Muscle of back (tissue), 11 donors: Measurements from ENCODE around the gene MRPL20. TPM values are rescaled to one million over a fixed set of nuclear protein-coding genes. Genes with fewer than 3 reads are reported as not detected.
"Not testable (repeated sequence)": the region's sequence is repeated elsewhere in the genome, so short reads cannot be mapped to it uniquely, and the experiment has no call there.

Source experiments
- DNase-seq, 3 donors: peaks; one replicate each; pipeline versions ENCODE4 v3.0.0 to v3.0.0-alpha.2; 2013
- polyA plus RNA-seq, 10 donors: library from polyadenylated mRNA; unstranded; fragments of 120-200 nt; gene quantifications; one replicate each; pipeline ENCODE4 v1.2.1, GENCODE V29; 2013; ENCODE audit not compliant: insufficient read length in 10 of 10

The MRPL20 gene
- polyA plus RNA-seq, 10 donors = 93.2 to 116 (median 110) TPM

DNA sequence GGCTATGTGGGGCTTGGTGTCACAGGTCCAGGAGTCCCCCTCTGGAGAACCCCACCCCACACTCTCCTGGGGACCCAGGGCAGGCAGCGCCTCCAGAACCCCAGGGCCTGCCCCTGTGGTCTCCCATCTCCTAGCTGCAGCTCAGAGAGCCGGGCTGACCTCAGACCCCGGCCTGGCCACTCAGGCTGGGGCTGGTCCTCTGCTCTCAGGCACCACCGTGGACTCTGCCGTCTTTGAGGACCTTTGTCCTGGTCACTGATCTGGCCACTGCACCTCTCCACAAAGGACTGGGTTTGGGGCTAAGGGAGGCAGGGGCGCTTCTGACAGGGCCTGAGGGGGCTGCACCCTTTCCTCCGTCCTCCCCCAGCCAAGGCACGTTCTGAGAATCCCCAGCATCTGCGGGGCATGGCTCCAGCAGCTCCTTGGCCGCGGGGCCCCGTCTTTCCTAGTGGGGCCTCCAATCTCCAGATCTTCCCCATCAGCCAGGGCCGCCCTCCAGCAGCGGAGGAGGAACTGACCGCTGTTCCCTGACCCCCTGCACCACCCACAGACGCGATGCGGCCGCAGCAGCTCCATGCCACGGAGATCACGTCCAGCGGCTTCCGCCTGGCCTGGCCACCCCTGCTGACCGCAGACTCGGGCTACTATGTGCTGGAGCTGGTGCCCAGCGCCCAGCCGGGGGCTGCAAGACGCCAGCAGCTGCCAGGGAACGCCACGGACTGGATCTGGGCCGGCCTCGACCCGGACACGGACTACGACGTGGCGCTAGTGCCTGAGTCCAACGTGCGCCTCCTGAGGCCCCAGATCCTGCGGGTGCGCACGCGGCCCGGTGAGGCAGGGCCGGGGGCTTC lies 31.7 kb upstream of the MRPL20 start:
- DNase-seq = peak in 1 of 3 donors; percentile 81

DNA sequence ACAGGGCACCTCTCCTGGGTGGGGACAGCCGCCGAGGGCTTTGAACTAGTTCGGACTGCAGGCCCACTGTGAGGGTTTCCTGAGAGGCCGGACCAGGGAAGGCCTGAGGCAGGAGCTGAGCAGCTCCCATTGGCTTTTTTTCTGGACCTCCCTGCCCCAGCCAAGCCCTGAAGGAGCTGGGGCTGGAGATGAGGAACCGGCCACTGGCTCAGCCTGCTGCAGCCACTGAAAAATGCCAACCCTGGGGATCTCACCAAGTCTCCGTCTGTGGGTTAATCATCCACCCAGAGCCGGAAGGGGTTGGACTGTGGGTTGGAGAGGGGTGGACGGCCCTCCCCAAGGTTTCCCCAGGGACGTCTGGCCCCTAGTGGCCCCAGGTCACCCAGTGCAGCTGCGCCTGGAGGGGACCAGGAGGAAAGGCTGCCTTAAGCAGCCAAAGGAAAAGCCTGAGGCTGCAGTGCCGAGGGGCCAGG lies 30.8 kb upstream of the MRPL20 start:
- peak in 1 of 3 donors; percentile 23 for DNase-seq

DNA sequence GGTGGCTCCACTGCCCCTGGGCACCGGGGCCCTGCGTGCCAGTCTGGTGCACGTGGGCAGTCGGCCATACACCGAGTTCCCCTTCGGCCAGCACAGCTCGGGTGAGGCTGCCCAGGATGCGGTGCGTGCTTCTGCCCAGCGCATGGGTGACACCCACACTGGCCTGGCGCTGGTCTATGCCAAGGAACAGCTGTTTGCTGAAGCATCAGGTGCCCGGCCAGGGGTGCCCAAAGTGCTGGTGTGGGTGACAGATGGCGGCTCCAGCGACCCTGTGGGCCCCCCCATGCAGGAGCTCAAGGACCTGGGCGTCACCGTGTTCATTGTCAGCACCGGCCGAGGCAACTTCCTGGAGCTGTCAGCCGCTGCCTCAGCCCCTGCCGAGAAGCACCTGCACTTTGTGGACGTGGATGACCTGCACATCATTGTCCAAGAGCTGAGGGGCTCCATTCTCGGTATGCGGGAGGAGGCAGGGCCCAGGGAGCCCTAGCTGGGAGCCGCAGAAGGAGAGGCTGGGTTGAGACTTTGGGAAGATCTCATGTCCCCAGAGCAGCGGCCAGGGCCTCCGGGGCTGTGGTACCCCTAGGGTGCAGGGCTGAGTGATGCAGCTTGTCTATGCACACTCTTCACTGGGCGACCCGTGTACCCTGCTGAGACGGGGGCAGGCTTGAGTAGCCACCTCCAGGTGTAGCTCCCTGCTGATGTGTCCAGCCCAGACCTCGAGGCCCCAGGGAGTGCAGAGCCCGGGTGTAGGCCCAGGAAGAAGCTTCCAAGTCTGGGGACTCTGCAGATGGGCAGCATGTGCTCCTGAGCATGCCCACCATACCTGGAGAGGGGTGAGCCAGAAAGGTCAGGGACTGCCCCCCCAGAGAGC lies 30.2 kb upstream of the MRPL20 start:
- DNase-seq = peak in 1 of 3 donors; percentile 4

DNA sequence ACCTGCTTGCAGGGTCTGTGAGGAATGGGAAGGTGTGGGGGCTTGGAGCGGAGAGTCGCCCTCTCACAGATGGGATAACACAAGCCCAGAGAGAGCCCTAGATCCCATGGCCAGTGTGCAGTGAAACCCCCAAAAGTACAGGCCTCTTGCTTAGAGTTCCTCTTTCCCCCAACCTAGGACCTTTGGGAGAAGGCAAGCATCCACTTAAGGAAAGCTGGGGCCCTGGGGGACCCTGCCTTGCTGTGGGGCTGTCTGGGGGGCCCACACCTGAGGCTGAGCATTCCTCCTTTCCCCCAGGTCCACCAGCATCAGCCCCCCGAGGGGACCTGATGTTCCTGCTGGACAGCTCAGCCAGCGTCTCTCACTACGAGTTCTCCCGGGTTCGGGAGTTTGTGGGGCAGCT lies 29.5 kb upstream of the MRPL20 start:
- no peak for DNase-seq

DNA sequence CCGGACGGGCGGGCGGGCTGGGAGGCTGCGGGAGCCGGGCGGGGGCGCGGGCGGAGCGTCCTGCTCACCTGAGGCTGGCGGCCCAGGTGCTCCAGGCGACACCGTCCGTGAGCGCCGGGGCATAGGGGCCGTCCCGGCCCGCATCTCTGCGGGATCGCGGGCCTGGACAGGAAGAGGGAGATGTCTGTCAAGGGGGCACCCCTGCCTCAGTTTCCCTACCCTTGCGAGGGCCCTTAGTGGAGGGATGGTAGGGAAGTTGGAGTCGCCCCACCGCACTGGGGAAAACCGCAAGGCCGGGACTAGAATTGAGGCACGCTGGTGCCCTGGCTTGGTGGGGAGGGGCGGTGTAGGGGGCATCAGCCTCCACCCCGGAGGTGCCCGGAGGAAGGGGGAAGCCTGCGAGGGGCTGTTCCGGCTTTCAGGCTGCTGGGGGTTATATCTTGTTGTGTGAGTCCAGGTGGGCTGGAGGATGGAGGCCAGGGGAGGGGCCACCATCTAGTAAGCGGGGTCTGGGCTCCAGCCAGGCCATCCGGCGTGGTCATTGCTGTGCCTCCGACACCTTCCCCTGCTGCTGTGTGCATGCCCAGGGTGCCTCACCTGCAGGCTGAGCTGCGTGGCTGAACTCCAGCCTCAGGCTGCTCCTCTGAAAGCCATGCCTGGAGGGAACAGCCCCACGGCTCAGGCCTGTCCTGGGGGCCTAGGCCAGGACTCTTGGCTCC lies 29.0 kb upstream of the MRPL20 start:
- no peak for DNase-seq

DNA sequence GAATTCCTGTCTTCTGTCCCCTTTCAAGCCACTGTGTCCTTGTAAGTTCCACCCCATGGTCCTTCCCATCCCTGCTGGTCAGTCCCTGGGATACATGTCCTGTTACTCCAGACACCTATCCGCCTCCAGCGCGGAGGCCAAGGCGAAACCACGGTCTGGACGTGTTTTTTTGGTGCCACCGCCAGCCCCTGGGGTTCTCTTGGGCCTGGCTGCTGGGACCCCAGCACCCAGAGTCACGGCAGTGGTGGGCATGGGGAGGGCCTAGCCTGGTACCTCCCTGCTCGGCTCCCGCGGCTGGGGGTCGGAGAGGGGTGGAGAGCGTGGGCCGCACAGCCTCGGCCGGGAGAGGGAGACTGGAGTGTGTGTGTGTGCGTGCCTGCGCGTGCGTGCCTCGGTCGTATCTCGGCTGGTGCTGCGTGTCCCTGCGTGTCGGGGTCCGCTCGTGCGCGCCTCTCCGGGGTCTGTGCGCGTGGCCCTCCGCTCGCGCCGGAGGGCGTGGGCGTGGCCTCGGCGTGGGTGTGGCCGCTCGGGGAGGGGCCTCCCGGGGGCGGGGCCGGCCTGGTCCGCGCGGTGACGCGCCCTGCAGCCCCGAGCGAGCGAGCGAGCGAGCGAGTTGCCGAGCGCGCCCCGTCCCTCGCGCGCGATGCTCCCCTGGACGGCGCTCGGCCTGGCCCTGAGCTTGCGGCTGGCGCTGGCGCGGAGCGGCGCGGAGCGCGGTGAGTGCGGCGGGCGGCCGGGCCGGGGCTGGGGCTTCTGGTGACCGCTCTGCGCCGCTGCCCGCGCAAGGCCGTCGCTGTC lies 28.2 kb upstream of the MRPL20 start, which contains the start of gene VWA1:
Gene VWA1, plus strand, starts transcription at position 585 of the 798 bp plus-strand sequence. Its CDS starts 59 bp downstream, at position 644.
- peak in 2 of 3 donors; percentile 85 to 90 for DNase-seq

DNA sequence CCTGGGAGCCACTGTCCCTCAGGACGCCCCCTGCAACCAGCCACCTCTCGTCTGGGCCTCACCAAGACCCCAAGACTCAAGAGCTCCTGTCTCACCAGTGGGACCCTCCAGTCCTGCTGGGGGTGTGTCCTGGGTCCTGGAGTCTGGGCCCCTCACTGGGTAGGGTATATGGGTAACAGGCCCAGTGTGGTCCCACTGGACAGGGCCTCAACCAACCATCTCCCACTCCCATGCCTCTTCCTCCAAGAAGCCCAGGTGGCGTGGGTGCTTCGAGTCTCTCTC lies 27.7 kb upstream of the MRPL20 start:
- no peak for DNase-seq

DNA sequence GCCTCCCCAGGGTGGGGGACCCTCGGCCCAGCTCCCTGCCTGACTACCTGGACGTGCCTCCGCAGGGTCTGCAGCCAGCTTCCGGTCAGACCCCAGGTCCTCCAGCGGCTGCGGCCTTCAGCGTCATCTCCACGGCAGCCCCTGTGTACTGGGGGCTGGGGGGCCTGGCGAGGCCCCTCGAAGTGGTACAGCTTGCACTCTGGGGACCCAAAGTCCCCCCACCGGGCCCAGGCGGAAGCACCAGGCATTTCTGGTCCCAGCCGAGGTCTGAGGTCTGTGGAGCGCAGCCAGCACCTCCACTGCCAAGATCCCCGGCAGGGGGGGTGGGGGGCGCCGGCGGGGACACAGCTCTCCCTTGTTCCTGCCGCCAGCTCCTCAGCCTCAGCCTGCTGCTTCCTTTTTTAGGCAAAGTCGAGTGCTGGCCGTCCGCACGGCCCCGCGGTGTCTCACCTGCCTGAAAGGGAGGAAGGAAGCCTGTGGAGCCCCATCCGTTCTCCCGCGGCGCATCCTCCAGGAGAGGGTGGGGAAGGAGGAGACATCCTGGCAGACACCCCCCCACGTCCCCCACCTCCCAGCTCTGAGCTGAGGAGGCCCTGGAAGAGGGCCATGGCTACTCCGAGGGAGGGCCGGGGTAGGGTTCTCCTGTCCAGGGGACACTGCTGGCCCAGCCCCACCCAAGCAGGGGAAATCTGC lies 27.2 kb upstream of the MRPL20 start:
- DNase-seq = peak in 2 of 3 donors; percentile 63 to 83

DNA sequence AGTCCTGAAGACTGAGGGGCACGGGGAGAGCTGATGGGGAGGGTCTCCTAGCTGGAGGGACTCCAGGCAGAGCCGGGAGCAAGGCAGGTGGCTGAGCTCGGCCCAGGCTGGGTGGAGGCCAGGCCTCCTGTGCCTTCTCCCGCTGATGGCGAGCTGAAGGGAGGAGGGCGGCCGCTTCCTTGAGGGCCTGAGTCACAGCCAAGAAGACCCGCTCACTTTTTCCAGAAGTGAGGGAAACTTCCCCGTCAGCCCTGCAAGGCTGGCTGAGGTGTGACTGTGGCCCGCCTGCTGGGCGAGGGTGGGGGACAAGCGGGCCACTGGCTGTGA lies 26.7 kb upstream of the MRPL20 start:
- DNase-seq = peak in 2 of 3 donors; percentile 82 to 88

DNA sequence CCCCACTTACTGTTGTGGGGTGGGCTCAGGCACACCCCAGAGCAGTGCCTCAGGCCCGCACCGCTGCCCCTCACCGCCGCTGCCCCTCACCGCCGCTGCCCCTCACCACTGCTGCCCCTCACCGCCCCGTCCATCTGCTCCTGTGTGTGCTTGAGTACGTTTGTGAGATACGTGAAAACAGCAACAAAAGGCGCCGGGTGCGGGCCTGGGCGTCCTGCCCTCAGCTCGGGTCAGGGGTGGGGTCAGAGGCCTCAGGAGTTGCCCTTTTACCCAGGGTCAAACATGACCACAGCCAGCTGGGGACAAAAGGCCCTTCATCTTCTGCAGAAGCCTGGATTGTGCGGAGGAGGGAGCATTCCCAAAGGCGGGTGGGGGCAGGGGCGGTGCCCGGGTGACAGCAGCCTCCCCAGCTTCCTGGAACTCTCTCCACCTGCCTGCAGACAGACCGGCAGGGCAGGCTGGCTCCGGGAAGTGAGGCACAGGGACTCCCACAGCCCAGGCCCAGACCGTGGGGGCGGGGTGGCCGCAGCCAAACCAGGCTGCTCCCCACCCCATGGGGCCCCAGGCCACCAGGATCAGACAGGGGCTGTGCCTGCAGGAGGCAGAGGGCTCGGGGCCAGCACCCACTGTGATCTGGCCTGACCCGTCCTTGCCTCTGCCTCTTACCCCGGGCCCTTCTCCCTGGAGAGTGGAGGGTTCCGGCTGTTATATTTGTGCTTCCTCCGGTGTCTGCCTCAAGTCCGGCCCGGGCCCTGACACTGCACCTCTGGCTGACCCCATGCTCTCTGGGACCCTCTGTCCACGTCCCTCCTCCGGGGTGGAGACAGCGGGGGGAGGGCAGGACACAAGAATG lies 26.1 kb upstream of the MRPL20 start:
- DNase-seq = peak in 1 of 3 donors; percentile 75

DNA sequence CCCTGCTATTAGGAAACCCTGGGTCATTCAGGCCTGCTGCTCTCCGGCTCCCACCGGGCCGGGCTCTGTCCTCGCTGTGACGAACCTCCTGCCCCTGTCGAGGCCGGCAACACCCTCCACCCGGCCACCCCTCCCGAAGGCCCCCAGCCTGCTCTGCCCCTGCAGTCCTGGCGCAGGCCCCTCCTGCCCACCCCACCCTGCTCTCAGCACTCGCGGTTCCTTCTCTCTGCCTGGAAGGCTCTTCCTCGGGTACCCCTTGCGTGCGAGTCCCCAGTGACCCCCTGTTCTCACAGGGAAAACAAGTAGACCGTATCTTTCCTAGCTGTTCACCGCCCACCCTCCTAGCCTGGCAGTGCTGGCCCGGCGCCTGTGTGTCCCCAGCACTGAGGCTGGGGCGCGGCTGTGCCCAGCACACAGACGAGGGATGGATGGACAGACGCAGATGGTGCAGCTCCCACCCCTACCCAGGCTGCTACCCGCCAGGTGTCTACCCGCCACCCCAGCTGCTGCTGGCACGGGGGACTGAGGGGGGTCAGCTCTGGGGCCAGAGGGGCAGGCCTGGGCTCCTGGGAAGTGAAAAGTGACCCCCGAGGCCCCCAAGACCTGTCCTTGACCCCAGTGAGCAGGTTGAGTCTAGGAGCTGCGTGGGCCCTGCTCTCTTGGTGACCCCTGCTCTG lies 25.3 kb upstream of the MRPL20 start:
- peak in 2 of 3 donors; percentile 64 to 82 for DNase-seq

DNA sequence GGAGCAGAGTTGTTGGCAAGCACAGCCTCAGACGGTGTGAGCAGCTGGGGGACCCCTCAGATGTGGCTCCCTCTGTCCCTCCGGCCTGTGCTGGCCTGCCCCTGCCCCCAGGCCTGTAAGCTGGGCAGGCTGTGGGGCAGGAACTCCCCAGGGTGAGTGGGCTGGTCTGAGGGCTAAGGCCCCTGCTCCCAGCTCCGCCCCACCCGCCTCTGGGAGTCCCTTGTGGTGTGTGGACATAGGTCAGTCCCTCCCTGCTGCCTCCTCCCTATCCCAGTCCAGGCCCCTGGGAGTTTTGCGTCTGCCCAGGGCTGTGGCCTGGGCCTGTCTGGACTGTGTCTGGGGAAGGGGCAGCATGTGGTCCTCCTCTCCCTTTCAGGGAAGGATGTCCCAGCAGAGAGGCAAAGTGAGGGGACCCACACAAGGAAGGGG lies 24.8 kb upstream of the MRPL20 start:
- peak in 1 of 3 donors; percentile 69 for DNase-seq

DNA sequence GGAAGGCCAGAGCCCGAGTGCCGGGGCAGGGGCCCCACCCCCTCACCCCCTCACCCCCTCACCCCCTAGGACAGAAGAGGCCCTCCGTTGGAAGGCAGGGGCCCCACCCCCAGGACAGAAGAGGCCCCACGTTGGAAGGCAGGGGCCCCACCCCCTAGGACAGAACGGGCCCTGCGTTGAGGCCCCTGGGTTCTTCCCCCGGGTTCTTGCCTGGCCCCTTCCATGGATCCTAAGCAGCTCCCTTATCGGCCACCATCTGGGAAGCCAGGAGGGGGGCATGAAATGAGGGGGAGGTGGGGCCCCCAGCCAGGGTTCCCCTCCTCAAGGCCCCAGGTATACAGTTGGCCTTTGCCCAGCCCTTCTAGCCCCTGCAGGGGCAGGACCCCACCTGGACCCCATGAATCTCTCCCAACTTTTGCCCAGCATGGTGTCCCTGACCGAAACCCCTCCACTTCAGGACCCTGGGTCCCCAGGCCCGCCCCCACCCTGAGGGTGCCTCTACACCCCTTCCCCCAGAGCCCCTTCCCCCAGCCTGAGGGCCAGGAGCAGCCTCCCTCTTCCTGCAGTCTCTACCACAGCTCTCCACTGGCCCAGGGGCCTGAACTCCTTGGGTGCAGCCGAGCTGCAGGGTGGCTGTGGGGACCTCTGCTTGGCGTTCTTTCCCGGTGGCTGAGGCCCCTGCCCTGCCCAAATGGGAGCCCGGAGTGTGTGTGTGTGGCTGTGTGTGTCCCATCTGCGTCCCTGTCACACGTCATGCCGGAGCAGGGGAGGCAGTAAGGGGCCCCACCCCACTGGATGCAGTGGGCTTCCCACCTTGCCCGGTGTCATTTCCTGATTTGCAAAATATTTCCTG lies 24.1 kb upstream of the MRPL20 start:
- peak in 1 of 3 donors; percentile 28 for DNase-seq

DNA sequence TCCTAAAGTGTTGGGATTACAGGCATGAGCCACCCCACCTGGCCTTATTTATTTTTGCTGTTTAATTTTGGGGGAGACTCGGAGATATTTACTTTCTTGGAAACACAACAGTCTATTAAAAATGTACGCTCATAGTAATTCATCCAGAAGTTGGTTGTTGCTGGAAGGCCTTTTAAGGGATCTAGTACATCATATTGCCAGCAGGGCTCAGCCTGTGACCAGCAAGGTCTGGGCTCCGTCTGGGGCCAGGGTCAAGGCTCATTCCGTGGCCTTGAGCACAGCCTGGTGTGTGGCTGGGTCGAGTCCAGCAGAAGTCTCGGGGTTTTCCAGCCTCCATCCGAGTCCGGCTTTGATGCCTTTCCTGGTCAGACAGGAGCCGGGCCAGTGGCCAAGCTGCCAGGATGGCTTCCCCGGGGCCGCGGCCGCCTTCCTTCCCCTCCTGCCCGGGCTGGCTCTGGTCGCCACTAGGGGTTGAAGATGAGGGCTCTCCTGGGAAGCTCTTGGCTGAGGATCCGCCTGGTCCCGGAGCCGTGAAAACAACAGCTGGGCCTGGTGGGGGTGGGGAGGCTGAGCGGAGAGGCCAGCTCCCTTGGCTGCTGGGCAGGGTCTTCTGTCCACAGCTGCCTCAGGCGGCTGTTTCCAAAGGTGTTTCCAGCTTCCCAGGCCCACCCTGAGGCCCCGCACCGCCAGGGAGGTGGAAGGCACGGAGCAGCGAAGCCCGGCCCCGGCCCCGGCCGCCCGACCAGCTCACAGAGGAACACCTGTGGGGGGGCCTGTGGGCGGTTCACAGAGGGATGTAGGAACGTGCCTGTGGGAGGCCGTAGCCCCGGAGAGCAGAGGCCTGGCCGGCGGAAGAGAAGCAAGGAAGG lies 23.3 kb upstream of the MRPL20 start:
- DNase-seq = peak; percentile 81 to 95 (median 85)

DNA sequence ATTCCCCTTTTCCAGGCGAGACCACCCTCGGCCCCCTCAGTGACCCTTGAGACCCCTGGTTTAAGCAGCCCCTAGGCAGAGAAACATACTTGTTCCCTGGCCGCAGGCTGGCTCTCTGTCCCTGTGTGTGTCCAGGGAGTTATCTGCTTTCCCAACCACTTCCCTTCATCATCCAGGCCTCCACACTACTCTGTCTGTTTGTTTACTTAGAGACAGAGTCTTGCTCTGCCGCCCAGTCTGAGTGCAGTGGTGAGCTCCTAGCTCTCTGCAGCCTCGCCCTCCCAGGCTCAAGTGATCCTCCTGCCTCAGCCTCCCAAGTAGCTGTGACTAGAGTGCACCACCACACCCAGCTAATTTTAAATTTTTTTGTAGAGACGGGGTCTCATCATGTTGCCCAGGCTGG lies 22.6 kb upstream of the MRPL20 start:
- peak in 1 of 3 donors; percentile 79 for DNase-seq

DNA sequence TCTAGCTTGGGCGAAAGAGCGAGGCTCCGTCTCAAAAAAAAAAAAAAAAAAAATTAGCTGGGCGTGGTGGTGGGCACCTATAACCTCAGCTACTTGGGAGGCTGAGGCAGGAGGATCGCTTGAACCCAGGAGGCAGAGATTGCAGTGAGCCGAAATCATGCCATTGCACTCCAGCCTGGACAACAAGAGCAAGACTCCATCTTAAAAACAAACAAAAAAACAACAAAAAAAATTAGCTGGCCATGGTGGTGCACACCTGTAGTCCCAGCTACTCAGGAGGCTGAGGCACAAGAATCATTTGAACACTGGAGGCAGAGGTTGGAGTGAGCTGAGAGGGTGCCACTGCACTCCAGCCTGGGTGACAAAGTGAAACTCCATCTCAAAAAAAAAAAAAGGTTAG lies 21.9 kb upstream of the MRPL20 start:
- not testable (repeated sequence) for DNase-seq

DNA sequence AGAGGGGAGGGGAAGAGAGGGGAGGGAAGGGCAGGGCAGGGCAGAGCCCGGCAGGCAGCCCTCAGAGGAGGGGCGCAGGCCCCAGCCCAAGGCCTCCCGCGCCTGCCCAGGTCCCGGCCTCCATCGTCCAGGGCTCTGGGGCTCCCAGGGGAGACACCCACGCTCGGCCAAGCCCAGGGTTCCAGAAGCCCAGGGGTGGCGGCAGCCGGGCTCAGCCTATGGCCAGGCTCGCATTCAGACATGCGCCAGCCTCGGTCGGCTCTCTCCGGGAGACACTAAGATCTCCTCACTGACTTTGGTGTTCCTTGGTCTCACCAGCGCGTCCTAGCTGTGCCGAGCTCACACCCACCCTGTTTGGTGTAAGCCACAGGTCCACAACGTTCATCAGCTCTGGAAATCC lies 21.1 kb upstream of the MRPL20 start:
- no peak for DNase-seq
